Brain microvascular endothelial cell (primary cell): Measurements from ENCODE around the gene MGAT5B.

ENCODE experiments used
- DNase-seq: peaks from one replicate; pipeline ENCODE4 v3.0.0-alpha.2; 2020
- H3K27ac ChIP-seq: fragments of 250-450 bp; sonication (Bioruptor Pico); 2 replicates; pipeline ENCODE4 v1.5.1; 2020; ENCODE audit warnings: mild to moderate bottlenecking, moderate library complexity
- H3K27me3 ChIP-seq: fragments of 250-450 bp; sonication (Bioruptor Pico); replicated peaks from 2 replicates; pipeline ENCODE4 v1.5.1; 2020; ENCODE audit warnings: mild to moderate bottlenecking
- H3K36me3 ChIP-seq: fragments of 250-450 bp; sonication (Bioruptor Pico); replicated peaks from 2 replicates; pipeline ENCODE4 v1.5.1; 2020; ENCODE audit warnings: mild to moderate bottlenecking
- H3K4me3 ChIP-seq: 2 replicates; pipeline ENCODE4 v1.5.1; 2011; ENCODE audit warnings: low read depth, mild to moderate bottlenecking, control low read depth, low read length, moderate library complexity
- CTCF ChIP-seq: IDR thresholded peaks from 2 replicates; pipeline ENCODE4 v1.5.1; 2011; ENCODE audit warnings: low read depth, mild to moderate bottlenecking, moderate library complexity, low read length, control low read depth, inconsistent platforms; ENCODE audit errors: missing control alignments
- in situ Hi-C: cut with HindIII; loops from 2 replicates; pipeline ENCODE4 v1.10.0; 2017; ENCODE audit warnings: low sequenced_read_pairs, low pct_ligation_motif_present

The MGAT5B gene

GRCh38 chr17:76888661-76889060 lies 20.5 kb downstream of the MGAT5B start:
- in situ Hi-C loops: no loop called here
- peak; percentile 33 for TF ChIP-seq CTCF
- Histone ChIP-seq H3K27ac (no peak overlapping the region), H3K27me3 (no peaks in the 10 kb centered on the region), H3K4me3 (no peak overlapping the region), H3K36me3 (no peaks in the 10 kb centered on the region)
- no peak for DNase-seq

- in situ Hi-C loops: no loop called here
- Histone ChIP-seq H3K4me3 (no peak overlapping the region), H3K27ac (no peak overlapping the region), H3K27me3 (no peaks in the 10 kb centered on the region), H3K36me3 (no peaks in the 10 kb centered on the region)
- DNase-seq: no peak
- no peak for TF ChIP-seq CTCF
Measured at GRCh38 chr17:76889323-76889722, 21.1 kb downstream of the MGAT5B start.

- H3K27ac ChIP-seq: no peak overlapping the region
- no peak overlapping the region for H3K4me3 ChIP-seq
- in situ Hi-C loops: no loop called here
- no peaks in the 10 kb centered on the region for H3K36me3 ChIP-seq
- DNase-seq: no peak
- no peak for TF ChIP-seq CTCF
- H3K27me3 ChIP-seq: no peaks in the 10 kb centered on the region
Measured at GRCh38 chr17:76892329-76892728, 24.1 kb downstream of the MGAT5B start.

GRCh38 chr17:76893623-76894334 lies 25.6 kb downstream of the MGAT5B start:
- no peak for TF ChIP-seq CTCF
- in situ Hi-C loops: no loop called here
- Histone ChIP-seq H3K36me3 (no peaks in the 10 kb centered on the region), H3K4me3 (no peak overlapping the region), H3K27ac (no peak overlapping the region), H3K27me3 (no peaks in the 10 kb centered on the region)
- DNase-seq: no peak

GRCh38 chr17:76894842-76895241 lies 26.6 kb downstream of the MGAT5B start:
- no peak for DNase-seq
- no peaks in the 10 kb centered on the region for H3K36me3 ChIP-seq
- H3K4me3 ChIP-seq: no peak overlapping the region
- no peaks in the 10 kb centered on the region for H3K27me3 ChIP-seq
- no peak overlapping the region for H3K27ac ChIP-seq
- no peak for TF ChIP-seq CTCF
- in situ Hi-C loops: no loop called here

GRCh38 chr17:76897023-76897422 lies 28.8 kb downstream of the MGAT5B start:
- Histone ChIP-seq H3K27me3 (no peaks in the 10 kb centered on the region), H3K4me3 (no peak overlapping the region), H3K36me3 (no peaks in the 10 kb centered on the region), H3K27ac (no peak overlapping the region)
- in situ Hi-C loops: no loop called here
- no peak for TF ChIP-seq CTCF
- DNase-seq: no peak
